RKO (cell line): ENCODE results near the gene ATL3.
"Not testable (repeated sequence)": the region's sequence is repeated elsewhere in the genome, so short reads cannot be mapped to it uniquely, and the experiment has no call there.

Experiments used
- DNase-seq: peaks from one replicate; pipeline ENCODE4 v3.0.0-alpha.2; 2016; ENCODE audit warnings: low spot score

The ATL3 gene

DNA sequence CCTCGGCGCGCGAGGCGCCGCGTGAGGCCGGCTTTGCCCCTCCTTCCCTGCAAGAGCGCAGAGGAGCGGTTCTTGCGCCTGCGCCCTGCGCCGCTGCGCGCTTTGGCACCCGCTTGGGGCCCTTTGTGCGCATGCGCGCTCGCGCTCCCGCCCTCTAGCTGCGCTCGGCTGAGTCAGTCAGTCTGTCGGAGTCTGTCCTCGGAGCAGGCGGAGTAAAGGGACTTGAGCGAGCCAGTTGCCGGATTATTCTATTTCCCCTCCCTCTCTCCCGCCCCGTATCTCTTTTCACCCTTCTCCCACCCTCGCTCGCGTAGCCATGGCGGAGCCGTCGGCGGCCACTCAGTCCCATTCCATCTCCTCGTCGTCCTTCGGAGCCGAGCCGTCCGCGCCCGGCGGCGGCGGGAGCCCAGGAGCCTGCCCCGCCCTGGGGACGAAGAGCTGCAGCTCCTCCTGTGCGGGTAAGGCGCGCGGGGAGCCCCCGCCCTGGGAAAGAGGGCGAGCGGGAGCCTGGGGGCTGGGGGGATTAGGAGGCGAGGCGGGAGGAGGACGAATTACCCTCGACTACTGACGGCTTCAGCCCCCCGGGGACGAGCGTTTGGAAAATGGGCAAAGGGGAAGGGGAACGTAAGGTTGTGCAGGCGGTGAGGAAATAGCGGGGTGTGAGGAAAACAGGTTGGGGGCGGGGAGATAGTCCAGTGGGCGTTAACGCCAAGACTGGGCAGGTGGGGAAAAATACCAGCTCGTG is 10.3 kb upstream of the ATL3 start, which contains the start of gene RTN3:
TSS of gene RTN3 (plus strand) at position 180 of the 745 bp plus-strand sequence. CDS start at position 317, 137 bp downstream.
- peak; percentile 97 for DNase-seq

GRCh38 chr11:63680834-63681320 is 9.7 kb upstream of the ATL3 start:
- DNase-seq = no peak

DNA sequence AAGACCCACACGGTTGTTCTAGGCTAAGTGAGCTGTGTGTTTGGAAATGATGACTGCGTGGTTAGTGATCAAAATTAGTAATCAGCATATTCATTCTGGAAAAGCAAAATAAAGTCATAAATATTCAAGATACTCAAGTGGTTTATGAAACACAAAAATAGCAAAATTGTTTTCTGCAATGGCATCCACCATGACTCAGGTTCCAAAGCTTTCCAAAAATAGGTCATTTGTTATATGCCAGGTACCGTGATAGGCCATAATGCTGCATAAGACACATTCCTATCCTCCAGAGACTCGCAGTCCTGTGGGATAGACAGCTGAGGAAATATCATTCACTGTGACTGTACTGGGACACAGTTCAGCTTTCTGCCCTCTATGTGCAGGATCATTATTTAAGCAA is 2.4 kb upstream of the ATL3 start:
- peak; percentile 55 for DNase-seq

- DNase-seq = no peak
Observed at GRCh38 chr11:63672936-63673539, 1.9 kb upstream of the ATL3 start.

DNA sequence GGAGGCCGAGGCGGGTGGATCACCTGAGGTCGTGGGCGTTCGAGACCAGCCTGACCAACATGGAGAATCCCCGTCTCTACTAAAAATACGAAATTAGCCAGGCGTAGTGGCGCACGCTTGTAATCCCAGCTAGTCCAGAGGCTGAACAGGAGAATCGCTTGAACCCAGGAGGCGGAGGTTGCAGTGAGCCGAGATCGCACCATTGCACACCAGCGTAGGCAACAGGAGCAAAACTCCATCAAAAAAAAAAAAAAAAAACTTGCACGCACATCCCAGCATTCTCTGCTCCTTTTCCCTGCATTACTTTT is 934 bp upstream of the ATL3 start:
- DNase-seq = no peak

GRCh38 chr11:63670433-63671321 is 499 bp downstream of the ATL3 start:
- DNase-seq = peak; percentile 71

- peak; percentile 25 for DNase-seq
Observed at GRCh38 chr11:63670096-63670432, 1.1 kb downstream of the ATL3 start.

DNA sequence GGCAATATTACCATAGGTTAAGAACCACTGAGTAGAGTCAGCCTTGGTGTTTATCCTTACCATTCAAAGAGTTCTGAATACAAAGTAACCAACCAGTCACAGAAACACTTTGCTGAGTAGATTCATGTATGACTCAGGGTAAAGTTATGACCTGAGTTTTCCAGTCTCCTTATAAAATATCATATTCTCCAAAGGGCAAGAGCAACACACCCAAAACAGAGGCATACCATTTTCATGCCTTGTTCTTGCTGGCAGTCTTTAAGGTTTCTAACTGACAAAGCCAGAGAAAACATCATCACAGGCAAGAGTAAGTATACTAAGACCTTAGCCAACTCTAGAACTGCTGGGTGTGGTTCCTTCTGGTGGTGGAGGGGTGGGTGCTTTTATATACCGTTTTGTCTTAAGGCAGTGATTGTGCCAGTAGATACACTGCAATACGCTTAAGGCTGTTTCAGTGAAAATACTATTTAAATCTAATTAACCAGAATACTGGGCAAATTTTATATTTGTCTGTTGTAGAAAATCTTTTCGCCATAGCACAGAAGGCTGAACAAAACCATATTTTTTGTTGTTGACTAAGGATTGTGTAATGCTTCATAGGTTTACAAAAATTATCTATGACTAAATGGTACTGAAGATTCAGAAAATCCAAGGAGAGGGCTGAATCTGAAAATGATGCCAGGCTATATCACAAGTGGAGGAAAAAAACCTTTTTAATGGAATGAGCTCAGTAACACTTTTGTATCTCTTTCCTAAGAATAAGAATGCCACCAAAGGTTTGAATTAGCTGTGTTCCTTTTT is 3.0 kb downstream of the ATL3 start:
- DNase-seq = peak; percentile 93

GRCh38 chr11:63666874-63667273 is 4.3 kb downstream of the ATL3 start:
- no peak for DNase-seq

DNA sequence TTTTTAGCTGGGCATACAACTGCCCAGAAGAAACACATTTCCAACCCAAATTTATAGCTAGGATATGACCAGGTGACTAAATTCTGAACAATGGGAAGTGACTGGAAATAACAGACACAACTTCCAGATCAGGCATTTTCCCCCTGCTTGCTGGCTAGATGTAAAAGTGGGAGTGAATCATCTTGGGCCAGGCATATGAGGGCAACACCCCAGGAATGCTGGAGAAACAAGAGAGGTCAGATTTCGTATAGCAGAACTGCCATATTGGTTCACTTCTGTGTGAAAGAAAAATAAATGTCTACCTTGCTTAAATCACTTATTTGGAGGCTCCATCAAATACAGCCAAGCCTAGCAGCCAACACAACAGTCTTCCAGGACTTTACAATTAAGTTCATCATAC is 7.4 kb downstream of the ATL3 start:
- peak; percentile 56 for DNase-seq

- no peak for DNase-seq
Observed at GRCh38 chr11:63660972-63661371, 10.2 kb downstream of the ATL3 start.

GRCh38 chr11:63652671-63653070 is 18.5 kb downstream of the ATL3 start:
- DNase-seq = no peak

DNA sequence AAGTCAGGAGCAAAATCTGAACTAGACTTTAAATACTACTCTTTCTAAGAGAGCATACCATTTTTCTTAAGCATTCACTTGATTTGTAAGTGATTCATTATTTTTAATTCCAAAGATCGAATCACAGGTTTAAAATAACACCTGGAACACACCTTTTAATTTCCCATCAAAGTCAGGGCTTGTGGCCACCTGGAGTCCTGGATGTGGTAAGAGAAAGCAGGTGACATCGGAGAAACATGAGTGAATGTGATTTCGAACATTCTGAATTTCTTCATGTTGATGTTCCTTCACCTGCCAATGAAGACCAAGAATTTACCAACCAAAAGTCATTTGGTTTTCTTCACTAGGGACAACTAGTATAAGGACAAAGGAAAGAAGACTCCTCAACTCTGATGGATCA is 28.0 kb downstream of the ATL3 start:
- DNase-seq = no peak

DNA sequence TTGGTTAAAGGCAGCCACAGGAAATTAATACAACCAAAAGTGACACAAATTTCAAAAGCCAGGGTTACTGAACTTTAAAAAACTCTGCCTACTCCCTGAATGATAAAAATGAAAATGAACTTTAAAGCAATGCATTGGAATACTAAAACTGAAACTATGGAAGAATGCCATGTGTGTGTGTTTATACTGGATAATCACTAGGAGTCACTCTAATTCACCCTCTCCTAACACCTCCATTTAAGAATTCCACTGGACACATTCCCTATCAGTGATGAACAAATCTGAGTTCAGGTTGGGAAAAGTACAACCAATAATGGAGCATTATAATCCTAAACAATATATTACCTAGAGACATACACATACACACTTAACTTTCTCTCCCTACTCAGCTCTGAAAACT is 29.4 kb downstream of the ATL3 start:
- peak; percentile 19 for DNase-seq

DNA sequence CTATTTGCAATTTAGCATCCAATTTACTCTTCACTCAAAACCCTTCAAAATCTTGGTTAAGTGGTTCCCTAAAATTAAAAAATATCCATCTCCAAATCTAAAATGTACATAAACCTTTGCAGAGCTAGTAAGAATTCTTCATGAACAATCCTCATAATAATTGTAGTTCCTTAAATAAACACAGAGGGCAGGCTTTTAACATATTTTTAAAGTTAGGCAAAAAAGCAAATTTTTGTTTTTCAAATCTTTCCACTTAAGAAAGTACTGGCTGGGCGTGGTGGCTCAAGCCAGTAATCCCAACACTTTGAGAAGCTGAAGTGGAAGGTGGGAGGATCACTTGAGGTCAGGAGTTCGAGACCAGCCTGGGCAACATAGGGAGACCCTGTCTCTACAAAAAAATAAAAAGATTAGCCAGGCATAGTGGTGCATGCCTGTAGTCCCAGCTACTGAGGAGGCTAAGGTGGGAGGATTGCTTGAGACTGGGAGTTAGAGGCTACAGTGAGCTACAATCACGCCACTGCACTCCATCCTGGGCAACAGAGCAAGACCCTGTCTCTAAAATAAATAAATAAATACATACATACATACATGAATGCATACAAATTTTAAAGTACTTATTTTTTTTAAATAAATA is 31.9 kb downstream of the ATL3 start:
- DNase-seq = peak; percentile 26

GRCh38 chr11:63638436-63638835 is 32.7 kb downstream of the ATL3 start:
- not testable (repeated sequence) for DNase-seq

DNA sequence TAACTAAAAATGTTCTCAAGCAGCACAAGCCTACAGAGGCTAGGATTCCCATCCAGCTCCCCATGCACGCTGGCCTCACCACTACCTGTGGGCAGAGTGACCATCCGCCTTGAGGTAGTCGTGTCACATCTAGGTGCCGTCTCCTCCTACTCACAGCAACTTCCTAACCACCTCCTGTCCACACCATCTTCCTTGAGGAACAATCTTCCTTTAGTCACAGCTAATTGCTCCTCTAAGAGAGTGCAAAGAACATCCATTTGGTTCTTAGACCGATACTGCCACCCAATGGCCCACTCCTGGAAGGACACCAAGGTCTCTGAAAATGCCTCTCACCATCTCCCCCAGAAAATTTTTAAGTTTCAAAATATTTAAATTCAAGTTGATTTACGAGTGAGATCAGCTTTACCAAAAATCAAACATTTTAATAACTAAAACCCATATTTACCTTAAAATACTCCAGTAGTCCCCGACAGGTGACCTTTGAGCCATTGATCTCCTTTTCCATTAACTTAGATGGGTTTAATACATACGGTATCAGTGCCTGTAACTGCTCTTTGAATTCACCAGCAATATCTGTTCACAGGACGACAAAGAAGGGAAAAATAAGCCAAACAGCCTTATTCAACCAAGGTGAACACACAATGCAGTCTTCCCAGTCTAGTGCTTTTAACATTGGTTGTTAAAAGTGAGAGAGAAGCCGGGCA is 35.3 kb downstream of the ATL3 start:
- DNase-seq = peak; percentile 69

DNA sequence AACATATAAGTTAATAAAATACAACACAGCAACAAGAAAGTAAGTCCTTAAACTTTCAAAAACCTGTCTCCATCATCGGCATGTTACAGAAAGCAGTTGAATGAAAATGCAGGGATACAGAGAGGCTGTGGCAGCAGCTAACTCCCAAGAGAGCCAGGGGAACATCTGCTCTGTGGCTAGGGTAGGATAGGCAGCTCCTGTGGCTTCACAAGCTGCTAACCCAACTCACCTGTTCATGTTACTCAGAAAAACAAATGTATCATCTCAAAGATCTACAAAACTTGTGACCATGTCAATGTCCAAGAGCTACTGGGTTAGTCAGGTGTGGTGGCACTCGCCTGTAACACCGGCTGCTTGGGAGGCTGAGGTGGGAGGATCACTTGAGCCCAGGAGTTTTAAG is 41.8 kb downstream of the ATL3 start:
- no peak for DNase-seq

DNA sequence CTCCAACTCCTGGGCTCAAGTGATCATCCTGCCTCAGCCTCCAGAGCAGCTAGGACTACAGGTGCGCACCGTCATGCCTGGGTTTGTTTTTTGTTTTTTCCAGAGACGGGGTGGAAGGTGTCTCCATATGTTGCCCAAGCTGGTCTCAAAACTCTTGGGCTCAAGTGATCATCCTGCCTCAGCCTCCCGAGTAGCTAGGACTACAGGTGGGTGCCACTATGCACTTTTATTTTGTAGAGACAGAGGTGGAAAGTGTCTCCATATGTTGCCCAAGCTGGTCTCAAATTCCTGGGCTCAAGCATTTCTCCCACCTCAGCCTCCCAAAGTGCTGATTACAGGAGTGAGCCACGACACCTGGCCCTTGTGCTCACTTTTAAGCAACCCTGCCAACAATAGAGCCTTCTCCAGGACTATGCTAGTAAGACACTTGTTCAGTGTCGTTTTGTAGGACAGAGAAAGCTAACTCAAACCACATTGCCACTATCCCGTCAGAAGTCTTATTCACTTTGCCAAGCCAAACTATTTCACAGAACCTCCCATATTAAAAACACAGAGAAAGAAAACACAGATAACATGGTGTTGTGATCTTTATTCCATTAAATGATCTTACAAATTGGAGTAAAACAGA is 47.5 kb downstream of the ATL3 start:
- no peak for DNase-seq

GRCh38 chr11:63622323-63622722 is 48.9 kb downstream of the ATL3 start:
- DNase-seq = no peak
